ENCODE data around the gene BCAS3.
A peak's percentile ranks its signal among the peaks of the same experiment; 100 is the strongest.
"Not testable (repeated sequence)": the region's sequence is repeated elsewhere in the genome, so short reads cannot be mapped to it uniquely, and the experiment has no call there.

The BCAS3 gene

DNA sequence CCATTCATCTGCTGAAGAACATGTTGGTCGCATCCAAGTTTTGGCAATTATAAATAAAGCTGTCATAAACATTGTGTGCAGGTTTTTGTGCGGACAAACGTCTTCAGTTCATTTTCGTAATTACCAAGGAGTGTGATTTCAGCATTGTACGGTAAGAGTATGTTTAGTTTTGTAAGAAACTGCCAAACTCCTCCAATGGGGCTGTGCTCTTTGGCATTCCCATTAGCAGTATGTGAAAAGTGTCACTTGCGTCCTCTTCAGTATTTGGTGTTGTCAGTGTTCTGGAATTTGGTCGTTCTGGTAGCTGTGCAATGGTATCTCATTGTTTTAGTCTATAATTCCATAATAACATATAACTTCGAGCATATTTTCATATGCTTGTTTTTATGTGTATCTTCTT is 120.9 kb downstream of the BCAS3 start:
- no peak for DNase-seq (ENCODE audit: low spot score)

DNA sequence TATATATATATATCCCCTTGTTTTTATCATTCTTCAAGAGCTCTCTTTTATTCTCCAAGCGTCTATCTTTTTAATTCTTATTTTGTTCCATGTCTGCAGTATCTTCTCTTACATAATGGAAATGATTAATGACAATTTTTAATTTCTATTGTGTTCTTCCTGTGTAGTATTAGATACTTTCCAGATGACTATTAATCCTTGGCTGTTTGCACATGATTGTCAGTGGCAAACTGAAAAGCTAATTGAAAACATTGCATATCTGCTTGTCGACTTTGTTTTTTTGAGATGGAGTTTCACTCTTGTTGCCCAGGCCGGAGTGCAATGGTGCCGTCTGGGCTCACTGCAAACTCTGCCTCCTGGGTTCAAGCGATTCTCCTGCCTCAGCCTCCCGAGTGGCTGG is 124.7 kb downstream of the BCAS3 start:
- DNase-seq (ENCODE audit: low spot score) = no peak

DNA sequence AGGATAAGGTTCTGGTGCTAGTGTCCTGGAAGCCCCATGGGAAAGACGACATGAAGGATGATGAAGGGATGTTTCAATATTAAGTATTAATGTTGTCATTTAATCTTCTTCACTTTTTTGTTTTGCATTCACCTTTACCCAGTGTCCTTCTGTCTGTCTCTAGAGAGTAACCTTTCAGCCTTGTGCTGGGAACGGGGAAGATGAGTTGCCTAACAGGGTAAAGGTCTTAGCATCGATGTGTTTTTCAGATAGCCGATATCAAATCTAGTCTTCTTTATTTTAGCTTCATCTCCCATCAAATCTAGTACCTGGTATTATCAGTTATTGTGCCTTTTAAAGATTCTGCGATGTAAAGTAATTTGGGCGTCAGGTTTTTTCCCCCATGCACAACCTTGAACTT is 125.4 kb downstream of the BCAS3 start:
- DNase-seq (ENCODE audit: low spot score) = no peak

DNA sequence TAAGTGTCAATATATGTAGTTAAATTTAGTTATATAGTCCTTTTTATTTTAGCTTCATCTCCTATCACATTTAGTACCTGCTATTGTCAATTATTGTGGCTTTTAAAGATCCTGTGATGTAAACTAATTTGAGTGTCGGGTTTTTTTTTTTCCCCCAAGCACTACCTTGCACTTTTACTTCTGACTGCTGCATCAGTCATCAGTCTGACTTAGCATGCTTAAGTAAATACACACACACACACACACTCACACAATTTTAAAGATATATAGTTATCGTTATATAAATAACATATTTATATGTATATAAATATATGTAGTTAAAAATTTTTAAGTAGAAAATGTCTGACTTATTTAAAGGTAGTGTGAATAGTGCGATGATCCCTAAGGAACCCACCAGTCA is 127.2 kb downstream of the BCAS3 start:
- DNase-seq (ENCODE audit: low spot score) = no peak

GRCh38 chr17:60809421-60809820 is 131.8 kb downstream of the BCAS3 start:
- no peak for DNase-seq (ENCODE audit: low spot score)

GRCh38 chr17:60814941-60815340 is 137.3 kb downstream of the BCAS3 start:
- DNase-seq (ENCODE audit: low spot score) = not testable (repeated sequence)

DNA sequence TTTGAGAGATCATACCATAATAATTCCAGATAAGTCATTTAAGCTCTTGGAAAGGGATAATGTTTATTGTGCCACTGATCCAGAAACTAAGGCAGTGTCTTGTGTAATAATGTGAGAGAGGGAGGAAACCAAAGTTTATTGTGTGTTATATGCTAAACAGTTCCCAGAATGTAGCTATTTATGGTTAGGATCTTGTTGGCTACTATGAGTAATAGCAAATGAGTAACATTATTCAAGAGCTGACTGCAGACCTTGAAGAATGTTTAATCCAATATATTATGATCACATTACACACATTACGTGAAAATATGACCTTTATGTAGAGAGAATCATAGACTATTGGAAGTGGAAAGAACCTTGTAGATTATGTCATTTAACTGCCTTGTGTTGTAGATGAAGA is 139.5 kb downstream of the BCAS3 start:
- DNase-seq (ENCODE audit: low spot score) = peak; percentile 64

DNA sequence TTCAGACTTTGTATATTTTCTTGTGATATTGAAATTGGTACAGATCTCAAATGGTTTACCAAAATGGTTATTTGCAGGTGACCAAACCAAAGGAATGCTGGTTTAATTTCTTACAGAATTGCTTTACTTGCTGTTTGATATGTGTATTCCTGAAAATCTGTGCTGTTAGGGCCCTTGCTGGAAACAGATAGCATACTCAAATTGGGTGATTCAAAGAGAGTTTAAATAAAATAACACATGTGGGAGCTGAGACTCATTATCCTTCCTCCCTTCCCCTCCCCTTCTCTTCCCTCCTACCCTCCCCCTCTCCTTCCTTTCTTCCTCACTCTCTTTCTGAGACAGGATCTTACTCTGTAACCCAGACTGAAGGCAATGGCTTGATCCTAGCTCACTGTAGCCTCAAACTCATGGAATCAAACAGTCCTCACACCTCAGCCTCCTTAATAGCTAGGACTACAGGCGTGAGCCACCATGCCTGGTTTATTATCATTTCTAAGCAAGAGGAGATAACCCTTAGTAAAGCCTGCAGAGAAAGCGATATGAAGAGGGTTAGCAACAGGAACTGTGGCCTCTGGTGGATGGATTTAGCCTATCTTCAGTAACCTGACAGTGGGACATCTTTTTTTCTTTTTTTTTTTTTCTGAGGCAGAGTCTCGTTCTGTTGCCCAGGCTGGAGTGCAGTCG is 141.9 kb downstream of the BCAS3 start:
- no peak for DNase-seq (ENCODE audit: low spot score)

- DNase-seq (ENCODE audit: low spot score) = no peak
Observed at GRCh38 chr17:60823515-60823914, 145.9 kb downstream of the BCAS3 start.

- DNase-seq (ENCODE audit: low spot score) = no peak
Observed at GRCh38 chr17:60825351-60825750, 147.7 kb downstream of the BCAS3 start.

- DNase-seq (ENCODE audit: low spot score) = peak; percentile 2
Observed at GRCh38 chr17:60827943-60828342, 150.3 kb downstream of the BCAS3 start.

DNA sequence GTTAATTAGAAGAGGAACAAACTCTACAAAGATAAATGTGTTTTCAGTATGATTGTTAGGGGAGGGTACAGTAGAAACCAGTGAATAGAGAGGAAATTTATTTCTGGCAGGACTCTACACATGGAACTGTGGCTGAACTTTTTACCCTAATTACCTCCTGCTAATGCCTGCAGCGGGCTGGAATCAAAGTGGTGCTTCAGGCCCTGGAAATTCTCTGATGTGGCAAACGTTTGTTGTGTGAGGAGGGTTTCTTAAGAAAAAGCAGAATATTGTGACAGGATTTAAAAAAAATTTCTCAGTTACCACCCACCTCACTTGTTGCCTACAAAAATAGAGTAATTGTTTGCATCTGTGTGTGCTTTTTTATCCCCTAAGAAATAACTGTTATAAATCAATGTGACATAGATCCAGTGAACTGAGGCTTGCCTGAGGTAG is 154.5 kb downstream of the BCAS3 start:
- DNase-seq (ENCODE audit: low spot score) = peak; percentile 2

GRCh38 chr17:60832631-60833030 is 155.0 kb downstream of the BCAS3 start:
- DNase-seq (ENCODE audit: low spot score) = no peak

DNA sequence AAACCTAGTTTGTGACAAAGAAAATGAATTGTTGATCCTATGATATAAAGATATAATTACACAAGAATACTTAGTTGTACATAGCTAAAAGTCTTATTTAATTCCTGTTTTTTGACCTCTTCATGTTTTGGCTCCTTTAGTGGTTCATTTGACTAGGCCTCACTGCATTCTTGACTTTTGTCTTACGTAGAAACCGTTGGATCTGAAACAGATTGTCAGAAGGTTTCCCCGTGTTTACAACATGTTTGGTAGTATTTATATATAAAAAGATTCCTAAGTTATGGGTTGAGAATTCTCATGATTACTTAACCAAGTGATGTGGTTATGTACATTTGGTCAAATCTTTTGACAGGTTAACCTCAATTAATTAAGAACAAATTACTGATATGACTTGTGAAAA is 162.8 kb downstream of the BCAS3 start:
- DNase-seq (ENCODE audit: low spot score) = no peak

DNA sequence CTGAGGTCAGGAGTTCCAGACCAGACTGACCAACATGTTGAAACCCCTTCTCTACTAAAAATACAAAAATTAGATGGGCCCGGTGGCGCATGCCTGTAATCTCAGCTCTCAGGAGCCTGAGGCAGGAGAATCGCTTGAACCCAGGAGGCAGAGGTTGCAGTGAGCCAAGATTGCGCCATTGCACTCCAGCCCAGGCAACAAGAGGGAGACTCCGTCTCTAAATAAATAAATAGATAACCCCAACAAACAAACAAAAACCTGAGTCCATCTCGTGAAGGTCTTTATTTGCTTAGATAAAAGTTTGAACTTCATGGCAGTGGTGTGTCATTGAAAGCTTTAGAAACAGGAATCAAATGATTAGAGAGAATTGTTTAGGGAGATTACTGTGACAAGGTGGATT is 167.4 kb downstream of the BCAS3 start:
- no peak for DNase-seq (ENCODE audit: low spot score)

DNA sequence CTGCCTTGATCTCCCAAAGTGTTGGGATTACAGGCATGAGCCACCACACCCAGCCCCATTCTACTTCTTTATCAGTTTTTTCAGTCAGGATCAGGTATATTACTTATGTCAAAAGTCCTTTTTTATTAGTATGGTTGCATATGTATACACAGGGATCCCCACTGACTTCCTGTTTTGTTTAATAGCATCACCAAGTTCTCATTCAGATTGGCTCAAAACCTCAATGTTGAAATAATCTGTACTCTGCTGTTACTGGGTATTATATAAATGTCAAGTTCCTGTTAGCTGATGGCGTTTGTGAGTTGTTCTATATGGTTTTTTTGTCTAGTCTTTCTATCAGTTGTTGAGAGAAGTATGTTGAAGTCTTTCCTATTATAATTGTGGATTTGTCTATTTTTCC is 168.5 kb downstream of the BCAS3 start:
- no peak for DNase-seq (ENCODE audit: low spot score)

GRCh38 chr17:60851181-60851580 is 173.5 kb downstream of the BCAS3 start:
- DNase-seq (ENCODE audit: low spot score) = no peak

- DNase-seq (ENCODE audit: low spot score) = no peak
Observed at GRCh38 chr17:60857556-60858080, 180.0 kb downstream of the BCAS3 start.

- DNase-seq (ENCODE audit: low spot score) = no peak
Observed at GRCh38 chr17:60862482-60862881, 184.8 kb downstream of the BCAS3 start.

DNA sequence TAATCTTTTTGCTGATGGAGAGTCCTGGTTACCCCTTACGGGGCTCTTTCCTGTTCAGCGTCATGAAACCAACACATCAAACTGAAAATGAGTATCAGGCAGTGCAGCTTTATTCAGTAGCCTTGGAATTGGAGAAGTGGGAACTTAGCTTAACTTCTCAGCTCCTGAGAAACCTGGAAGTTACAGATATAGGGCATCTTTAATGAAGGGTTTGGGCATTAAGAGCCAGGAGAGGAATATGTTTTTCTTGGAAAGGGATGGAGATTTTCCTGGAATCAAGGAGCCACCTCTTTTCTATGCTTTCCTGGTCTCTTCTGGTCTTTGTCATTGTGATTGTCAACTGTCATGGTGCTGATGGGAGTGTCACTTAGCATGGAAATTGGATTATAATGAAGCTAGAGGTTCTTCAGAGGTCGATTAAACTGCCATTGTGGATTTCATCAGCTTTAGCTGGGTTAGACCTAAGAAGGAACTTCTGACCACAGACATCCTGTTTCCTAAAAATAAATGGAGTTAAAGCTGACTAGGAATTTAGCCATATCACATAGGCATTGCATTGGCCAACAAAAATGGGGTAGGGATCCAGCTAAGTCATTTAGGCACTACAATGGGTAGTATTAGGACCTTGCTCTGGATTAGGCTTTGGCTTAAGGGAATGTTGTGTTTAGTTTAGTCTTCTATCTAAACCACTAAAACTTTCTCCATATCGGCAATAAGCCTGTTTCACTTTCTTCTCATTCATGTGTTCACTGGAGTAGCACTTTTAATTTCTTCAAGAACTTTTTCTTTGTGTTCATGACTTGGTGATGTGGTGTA is 186.4 kb downstream of the BCAS3 start:
- DNase-seq (ENCODE audit: low spot score) = no peak

DNA sequence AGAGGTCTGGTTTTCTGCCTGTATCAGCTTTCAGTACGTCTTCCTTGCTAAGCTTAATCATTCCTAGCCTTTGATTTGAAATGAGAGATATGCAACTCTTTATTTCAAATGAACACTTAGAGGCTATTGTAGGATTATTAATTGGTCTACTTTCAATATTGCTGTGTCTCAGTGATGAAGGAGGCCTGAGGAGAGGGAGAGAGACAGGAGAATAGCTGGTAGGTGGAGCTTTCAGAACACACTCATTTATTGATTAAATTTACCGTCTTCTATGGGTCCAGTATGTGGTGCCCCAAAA is 187.0 kb downstream of the BCAS3 start:
- DNase-seq (ENCODE audit: low spot score) = no peak

GRCh38 chr17:60874772-60875171 is 197.1 kb downstream of the BCAS3 start:
- no peak for DNase-seq (ENCODE audit: low spot score)

All from AG08395 (cell line).